Liver (tissue), 9 donors: Measurements from ENCODE around the gene PADI6. TPM values are rescaled to one million over a fixed set of nuclear protein-coding genes. Genes with fewer than 3 reads are reported as not detected.

ENCODE experiments used
- DNase-seq: peaks from one replicate; pipeline ENCODE4 v3.0.0-alpha.2; 2017; ENCODE audit warnings: low spot score
- H3K27ac ChIP-seq, 2 donors: one replicate each; pipeline ENCODE4 v1.7.0; 2013; ENCODE audit warnings: inconsistent platforms in 2 of 2, low read length in 2 of 2, control low read depth in 1 of 2, low read depth in 1 of 2, mild to moderate bottlenecking in 1 of 2
- H3K27me3 ChIP-seq, 4 donors: one replicate each; pipeline versions ENCODE4 v1.6.1 to v1.7.0; 2013; ENCODE audit warnings: low read length in 3 of 4, inconsistent platforms in 1 of 4, mild to moderate bottlenecking in 1 of 4, moderate library complexity in 1 of 4; ENCODE audit not compliant: control insufficient read depth in 4 of 4, insufficient read depth in 4 of 4
- H3K36me3 ChIP-seq, 4 donors: one replicate each; pipeline versions ENCODE4 v1.6.1 to v1.7.0; 2013; ENCODE audit warnings: low read length in 3 of 4, mild to moderate bottlenecking in 3 of 4, low read depth in 1 of 4, moderate library complexity in 1 of 4; ENCODE audit not compliant: control insufficient read depth in 4 of 4, insufficient read depth in 3 of 4
- H3K4me1 ChIP-seq, 4 donors: one replicate each; pipeline versions ENCODE4 v1.6.1 to v1.7.0; 2013; ENCODE audit warnings: low read length in 3 of 4, mild to moderate bottlenecking in 3 of 4, moderate library complexity in 1 of 4; ENCODE audit not compliant: control insufficient read depth in 4 of 4, insufficient read depth in 4 of 4
- H3K4me3 ChIP-seq, 3 donors: one replicate each; pipeline versions ENCODE4 v1.6.1 to v1.7.0; 2013; ENCODE audit warnings: low read length in 3 of 3, control low read depth in 1 of 3, low read depth in 1 of 3, mild to moderate bottlenecking in 1 of 3
- H3K9ac ChIP-seq, 2 donors: one replicate each; pipeline ENCODE4 v1.7.0; 2013; ENCODE audit warnings: low read length in 2 of 2, mild to moderate bottlenecking in 2 of 2, moderate library complexity in 2 of 2, control low read depth in 1 of 2, low read depth in 1 of 2
- H3K9me3 ChIP-seq, 4 donors: one replicate each; pipeline versions ENCODE4 v1.6.1 to v1.7.0; 2013; ENCODE audit warnings: low read length in 3 of 4; ENCODE audit not compliant: control insufficient read depth in 4 of 4
- ATF3 ChIP-seq: IDR thresholded peaks from 2 replicates; pipeline ENCODE4 v1.6.1; 2016; ENCODE audit warnings: antibody characterized with exemption
- CTCF ChIP-seq: fragments of 150-350 bp; IDR thresholded peaks from 2 replicates; pipeline ENCODE4 v1.5.1; 2017; ENCODE audit warnings: improper control_type of control experiment, low read depth, low read length; ENCODE audit not compliant: missing input control
- GABPA ChIP-seq, 2 donors: IDR thresholded peaks in 1 of 2; conservative IDR thresholded peaks in 1 of 2; 2 replicates each; pipeline ENCODE4 v1.6.1; 2016; ENCODE audit warnings: antibody characterized with exemption in 2 of 2, mild to moderate bottlenecking in 1 of 2, moderate library complexity in 1 of 2
- HNF4A ChIP-seq, 2 donors: conservative IDR thresholded peaks; 2 replicates each; pipeline ENCODE4 v1.6.1; 2016; ENCODE audit warnings: antibody characterized with exemption in 2 of 2, mild to moderate bottlenecking in 2 of 2
- JUND ChIP-seq, 2 donors: IDR thresholded peaks; 2 replicates each; pipeline ENCODE4 v1.6.1; 2016; ENCODE audit warnings: antibody characterized with exemption in 2 of 2
- MAX ChIP-seq: IDR thresholded peaks from 2 replicates; pipeline ENCODE4 v1.6.1; 2016; ENCODE audit warnings: antibody characterized with exemption
- NR2F2 ChIP-seq: IDR thresholded peaks from 2 replicates; pipeline ENCODE4 v1.6.1; 2016; ENCODE audit warnings: antibody characterized with exemption
- RAD21 ChIP-seq, 2 donors: IDR thresholded peaks; 2 replicates each; pipeline ENCODE4 v1.6.1; 2016; ENCODE audit warnings: antibody characterized with exemption in 2 of 2, mild to moderate bottlenecking in 2 of 2
- REST ChIP-seq: IDR thresholded peaks from 2 replicates; pipeline ENCODE4 v1.6.1; 2016; ENCODE audit warnings: antibody characterized with exemption, mild to moderate bottlenecking
- RXRA ChIP-seq, 2 donors: IDR thresholded peaks; 2 replicates each; pipeline ENCODE4 v1.6.1; 2017 to 2018; ENCODE audit warnings: antibody characterized with exemption in 2 of 2, mild to moderate bottlenecking in 1 of 2
- SP1 ChIP-seq: IDR thresholded peaks from 2 replicates; pipeline ENCODE4 v1.6.1; 2018; ENCODE audit warnings: antibody characterized with exemption, mild to moderate bottlenecking
- TAF1 ChIP-seq: conservative IDR thresholded peaks from 2 replicates; pipeline ENCODE4 v1.6.1; 2016; ENCODE audit warnings: antibody characterized with exemption, mild to moderate bottlenecking
- YY1 ChIP-seq: IDR thresholded peaks from 2 replicates; pipeline ENCODE4 v1.6.1; 2016; ENCODE audit warnings: antibody characterized with exemption, mild to moderate bottlenecking
- ZBTB33 ChIP-seq: IDR thresholded peaks from 2 replicates; pipeline ENCODE4 v1.6.1; 2016; ENCODE audit warnings: antibody characterized with exemption
- WGBS: extraction: QIAGEN DNeasy Blood & Tissue Kit; methylation state at CpG from one replicate; pipeline ENCODE4 v1.1.7; 2013; 5-methylcytosine and 5-hydroxymethylcytosine counted together
- polyA plus RNA-seq, 2 donors: library from polyadenylated mRNA; stranded (reverse) in 1 of 2; unstranded in 1 of 2; fragments of 200-250 nt in 1 of 2; fragments of >200 nt in 1 of 2; fragmentation: Nextera tagmentation in 1 of 2; extraction: Ambion mirVana in 1 of 2; gene quantifications; one replicate each; pipeline versions ENCODE4 v1.2.1 to v1.2.3, GENCODE V29; 2013 to 2015
- total RNA-seq, 2 donors: library from RNA; depleted of rRNA; stranded (reverse); fragments of >200 nt; gene quantifications; one replicate each; pipeline ENCODE4 v1.2.3, GENCODE V29; 2014
- donor health status: healthy.
- donor health status: healthy.
- donor health status: healthy.
- donor health status: healthy.
- donor health status: healthy.

Gene PADI6
- total and polyA plus RNA-seq, 4 donors, result not detected

GRCh38 chr1:17359031-17359430 is 13.0 kb upstream of the PADI6 start:
- H3K27ac ChIP-seq, result no peak overlapping the region
- H3K4me1 ChIP-seq, result no peaks in the 10 kb centered on the region
- peaks cover 0 to 2% (median 0%) of the 10 kb centered on the region in 4 donors for H3K27me3 ChIP-seq
- no peaks in the 10 kb centered on the region for H3K36me3 ChIP-seq
- H3K4me3 ChIP-seq, result no peak overlapping the region
- no peak overlapping the region for H3K9ac ChIP-seq
- 55% methylated on average over 11 of the region's 11 CpGs for WGBS
- DNase-seq, result no peak
- no peaks in the 10 kb centered on the region for H3K9me3 ChIP-seq
- no peak for TF ChIP-seq ZBTB33
- TF ChIP-seq SP1, result no peak
- no peak for TF ChIP-seq RXRA (IDR thresholded peaks at IDR 0.05)
- TF ChIP-seq CTCF, result no peak
- TF ChIP-seq HNF4A (conservative IDR thresholded peaks at IDR 0.05), result no peak
- TF ChIP-seq RAD21 (IDR thresholded peaks at IDR 0.05), result no peak
- no peak for TF ChIP-seq NR2F2
- TF ChIP-seq JUND (IDR thresholded peaks at IDR 0.05), result no peak
- no peak for TF ChIP-seq YY1
- TF ChIP-seq ATF3, result no peak
- no peak for TF ChIP-seq MAX

- Histone ChIP-seq H3K4me3 (no peak overlapping the region), H3K9ac (no peak overlapping the region), H3K9me3 (no peaks in the 10 kb centered on the region), H3K27ac (no peak overlapping the region), H3K4me1 (no peaks in the 10 kb centered on the region), H3K36me3 (no peaks in the 10 kb centered on the region), H3K27me3 (peaks cover 0 to 2% (median 0%) of the 10 kb centered on the region in 4 donors)
- WGBS, result 87% methylated on average over 9 of the region's 9 CpGs
- DNase-seq, result no peak
- no peak for TF ChIP-seq HNF4A (conservative IDR thresholded peaks at IDR 0.05)
- TF ChIP-seq GABPA (IDR thresholded peaks at IDR 0.05 in 1 of 2, conservative IDR thresholded peaks at IDR 0.05 in 1 of 2), result no peak
- TF ChIP-seq ZBTB33, result no peak
- TF ChIP-seq REST, result no peak
- TF ChIP-seq JUND (IDR thresholded peaks at IDR 0.05), result no peak
- TF ChIP-seq TAF1, result no peak
- no peak for TF ChIP-seq CTCF
- TF ChIP-seq RXRA (IDR thresholded peaks at IDR 0.05), result no peak
These were observed 12.2 kb upstream of the PADI6 start for GRCh38 chr1:17359808-17360207.
